ENCODE results near the gene CDH4.

DNA sequence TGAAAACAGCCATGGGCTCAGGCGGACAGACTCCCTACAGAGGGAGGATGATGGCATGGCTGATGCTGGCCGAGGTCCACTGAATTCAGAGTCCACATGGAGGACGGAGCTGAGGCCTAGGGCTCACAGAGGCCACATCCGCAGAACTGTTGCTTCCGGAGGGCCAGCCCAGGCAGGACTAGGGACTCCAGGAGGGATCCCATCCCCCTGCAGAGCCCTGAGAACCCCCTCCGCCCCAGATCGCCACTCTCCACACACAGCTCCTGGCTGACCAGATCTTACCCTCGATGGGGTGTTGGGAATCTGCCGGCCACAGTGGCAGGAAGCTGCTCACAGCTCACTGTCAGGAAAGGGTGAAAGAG is 414.4 kb downstream of the CDH4 start:
- TF ChIP-seq, protein P1, sequence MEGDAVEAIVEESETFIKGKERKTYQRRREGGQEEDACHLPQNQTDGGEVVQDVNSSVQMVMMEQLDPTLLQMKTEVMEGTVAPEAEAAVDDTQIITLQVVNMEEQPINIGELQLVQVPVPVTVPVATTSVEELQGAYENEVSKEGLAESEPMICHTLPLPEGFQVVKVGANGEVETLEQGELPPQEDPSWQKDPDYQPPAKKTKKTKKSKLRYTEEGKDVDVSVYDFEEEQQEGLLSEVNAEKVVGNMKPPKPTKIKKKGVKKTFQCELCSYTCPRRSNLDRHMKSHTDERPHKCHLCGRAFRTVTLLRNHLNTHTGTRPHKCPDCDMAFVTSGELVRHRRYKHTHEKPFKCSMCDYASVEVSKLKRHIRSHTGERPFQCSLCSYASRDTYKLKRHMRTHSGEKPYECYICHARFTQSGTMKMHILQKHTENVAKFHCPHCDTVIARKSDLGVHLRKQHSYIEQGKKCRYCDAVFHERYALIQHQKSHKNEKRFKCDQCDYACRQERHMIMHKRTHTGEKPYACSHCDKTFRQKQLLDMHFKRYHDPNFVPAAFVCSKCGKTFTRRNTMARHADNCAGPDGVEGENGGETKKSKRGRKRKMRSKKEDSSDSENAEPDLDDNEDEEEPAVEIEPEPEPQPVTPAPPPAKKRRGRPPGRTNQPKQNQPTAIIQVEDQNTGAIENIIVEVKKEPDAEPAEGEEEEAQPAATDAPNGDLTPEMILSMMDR (tag by site-specific recombination; IDR thresholded peaks at IDR 0.05), result no peak
- TF ChIP-seq, protein P2, sequence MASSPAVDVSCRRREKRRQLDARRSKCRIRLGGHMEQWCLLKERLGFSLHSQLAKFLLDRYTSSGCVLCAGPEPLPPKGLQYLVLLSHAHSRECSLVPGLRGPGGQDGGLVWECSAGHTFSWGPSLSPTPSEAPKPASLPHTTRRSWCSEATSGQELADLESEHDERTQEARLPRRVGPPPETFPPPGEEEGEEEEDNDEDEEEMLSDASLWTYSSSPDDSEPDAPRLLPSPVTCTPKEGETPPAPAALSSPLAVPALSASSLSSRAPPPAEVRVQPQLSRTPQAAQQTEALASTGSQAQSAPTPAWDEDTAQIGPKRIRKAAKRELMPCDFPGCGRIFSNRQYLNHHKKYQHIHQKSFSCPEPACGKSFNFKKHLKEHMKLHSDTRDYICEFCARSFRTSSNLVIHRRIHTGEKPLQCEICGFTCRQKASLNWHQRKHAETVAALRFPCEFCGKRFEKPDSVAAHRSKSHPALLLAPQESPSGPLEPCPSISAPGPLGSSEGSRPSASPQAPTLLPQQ (tag by site-specific recombination; IDR thresholded peaks at IDR 0.05), result no peak
- TF ChIP-seq ZNF311 (tag by site-specific recombination; IDR thresholded peaks at IDR 0.05; ENCODE audit: borderline replicate concordance) (no peak), ZNF140 (tag by site-specific recombination; IDR thresholded peaks at IDR 0.05) (no peak), ZNF37A (tag by site-specific recombination; IDR thresholded peaks at IDR 0.05) (no peak), ZNF670 (tag by site-specific recombination; IDR thresholded peaks at IDR 0.05; ENCODE audit: low read depth) (no peak), ZIC2 (tag by site-specific recombination; IDR thresholded peaks at IDR 0.05) (no peak)
- TF ChIP-seq, protein P3, sequence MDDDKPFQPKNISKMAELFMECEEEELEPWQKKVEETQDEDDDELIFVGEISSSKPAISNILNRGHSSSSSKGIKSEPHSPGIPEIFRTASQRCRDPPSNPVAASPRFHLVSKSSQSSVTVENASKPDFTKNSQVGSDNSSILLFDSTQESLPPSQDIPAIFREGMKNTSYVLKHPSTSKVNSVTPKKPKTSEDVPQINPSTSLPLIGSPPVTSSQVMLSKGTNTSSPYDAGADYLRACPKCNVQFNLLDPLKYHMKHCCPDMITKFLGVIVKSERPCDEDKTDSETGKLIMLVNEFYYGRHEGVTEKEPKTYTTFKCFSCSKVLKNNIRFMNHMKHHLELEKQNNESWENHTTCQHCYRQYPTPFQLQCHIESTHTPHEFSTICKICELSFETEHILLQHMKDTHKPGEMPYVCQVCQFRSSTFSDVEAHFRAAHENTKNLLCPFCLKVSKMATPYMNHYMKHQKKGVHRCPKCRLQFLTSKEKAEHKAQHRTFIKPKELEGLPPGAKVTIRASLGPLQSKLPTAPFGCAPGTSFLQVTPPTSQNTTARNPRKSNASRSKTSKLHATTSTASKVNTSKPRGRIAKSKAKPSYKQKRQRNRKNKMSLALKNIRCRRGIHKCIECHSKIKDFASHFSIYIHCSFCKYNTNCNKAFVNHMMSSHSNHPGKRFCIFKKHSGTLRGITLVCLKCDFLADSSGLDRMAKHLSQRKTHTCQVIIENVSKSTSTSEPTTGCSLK (tag by site-specific recombination; IDR thresholded peaks at IDR 0.05), result no peak
- TF ChIP-seq, protein P4, sequence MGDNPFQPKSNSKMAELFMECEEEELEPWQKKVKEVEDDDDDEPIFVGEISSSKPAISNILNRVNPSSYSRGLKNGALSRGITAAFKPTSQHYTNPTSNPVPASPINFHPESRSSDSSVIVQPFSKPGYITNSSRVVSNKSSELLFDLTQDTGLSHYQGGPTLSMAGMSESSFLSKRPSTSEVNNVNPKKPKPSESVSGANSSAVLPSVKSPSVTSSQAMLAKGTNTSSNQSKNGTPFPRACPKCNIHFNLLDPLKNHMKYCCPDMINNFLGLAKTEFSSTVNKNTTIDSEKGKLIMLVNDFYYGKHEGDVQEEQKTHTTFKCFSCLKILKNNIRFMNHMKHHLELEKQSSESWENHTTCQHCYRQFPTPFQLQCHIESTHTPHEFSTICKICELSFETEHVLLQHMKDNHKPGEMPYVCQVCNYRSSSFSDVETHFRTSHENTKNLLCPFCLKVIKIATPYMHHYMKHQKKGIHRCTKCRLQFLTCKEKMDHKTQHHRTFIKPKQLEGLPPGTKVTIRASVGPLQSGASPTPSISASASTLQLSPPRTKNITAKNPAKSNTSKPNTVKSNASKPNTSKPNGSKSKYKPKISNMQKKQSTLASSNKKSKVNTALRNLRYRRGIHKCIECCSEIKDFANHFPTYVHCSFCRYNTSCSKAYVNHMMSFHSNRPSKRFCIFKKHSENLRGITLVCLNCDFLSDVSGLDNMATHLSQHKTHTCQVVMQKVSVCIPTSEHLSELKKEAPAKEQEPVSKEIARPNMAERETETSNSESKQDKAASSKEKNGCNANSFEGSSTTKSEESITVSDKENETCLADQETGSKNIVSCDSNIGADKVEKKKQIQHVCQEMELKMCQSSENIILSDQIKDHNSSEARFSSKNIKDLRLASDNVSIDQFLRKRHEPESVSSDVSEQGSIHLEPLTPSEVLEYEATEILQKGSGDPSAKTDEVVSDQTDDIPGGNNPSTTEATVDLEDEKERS (tag by site-specific recombination; IDR thresholded peaks at IDR 0.05), result no peak
- TF ChIP-seq, protein P5, sequence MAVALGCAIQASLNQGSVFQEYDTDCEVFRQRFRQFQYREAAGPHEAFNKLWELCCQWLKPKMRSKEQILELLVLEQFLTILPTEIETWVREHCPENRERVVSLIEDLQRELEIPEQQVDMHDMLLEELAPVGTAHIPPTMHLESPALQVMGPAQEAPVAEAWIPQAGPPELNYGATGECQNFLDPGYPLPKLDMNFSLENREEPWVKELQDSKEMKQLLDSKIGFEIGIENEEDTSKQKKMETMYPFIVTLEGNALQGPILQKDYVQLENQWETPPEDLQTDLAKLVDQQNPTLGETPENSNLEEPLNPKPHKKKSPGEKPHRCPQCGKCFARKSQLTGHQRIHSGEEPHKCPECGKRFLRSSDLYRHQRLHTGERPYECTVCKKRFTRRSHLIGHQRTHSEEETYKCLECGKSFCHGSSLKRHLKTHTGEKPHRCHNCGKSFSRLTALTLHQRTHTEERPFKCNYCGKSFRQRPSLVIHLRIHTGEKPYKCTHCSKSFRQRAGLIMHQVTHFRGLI (tag by site-specific recombination; IDR thresholded peaks at IDR 0.05), result no peak
